Activated naive CD4-positive, alpha-beta T cell treated with Interleukin-2 at 50 U/mL for 16 hours (primary cell): ENCODE results near the gene HINT3.
A peak's percentile ranks its signal among the peaks of the same experiment; 100 is the strongest.
"Not testable (repeated sequence)": the region's sequence is repeated elsewhere in the genome, so short reads cannot be mapped to it uniquely, and the experiment has no call there.

Source experiments
- DNase-seq: peaks from one replicate; pipeline ENCODE4 v3.0.0-alpha.2; 2020

Gene HINT3

GRCh38 chr6:125963817-125964216, 7.2 kb downstream of the HINT3 start:
- no peak for DNase-seq

- no peak for DNase-seq
Measured at GRCh38 chr6:125966569-125966968, 10.0 kb downstream of the HINT3 start.

- no peak for DNase-seq
Measured at GRCh38 chr6:125968493-125968892, 11.9 kb downstream of the HINT3 start.

GRCh38 chr6:125970760-125971159, 14.2 kb downstream of the HINT3 start:
- no peak for DNase-seq

GRCh38 chr6:125972478-125972877, 15.9 kb downstream of the HINT3 start:
- DNase-seq = not testable (repeated sequence)

- DNase-seq = no peak
Measured at GRCh38 chr6:125974214-125974866, 17.8 kb downstream of the HINT3 start.

- DNase-seq = no peak
Measured at GRCh38 chr6:125979101-125979500, 22.5 kb downstream of the HINT3 start.

GRCh38 chr6:125981571-125982185, 25.1 kb downstream of the HINT3 start:
- DNase-seq = no peak

- no peak for DNase-seq
Measured at GRCh38 chr6:125983246-125983945, 26.8 kb downstream of the HINT3 start.

- no peak for DNase-seq
Measured at GRCh38 chr6:125984311-125984710, 27.7 kb downstream of the HINT3 start.

GRCh38 chr6:125985522-125985921, 29.0 kb downstream of the HINT3 start:
- no peak for DNase-seq

- no peak for DNase-seq
Measured at GRCh38 chr6:125985979-125986300, 29.4 kb downstream of the HINT3 start.

GRCh38 chr6:125986301-125987025, 29.9 kb downstream of the HINT3 start, which contains the start of gene TRMT11:
Gene TRMT11 (plus strand): TSS chr6:125986540. CDS start chr6:125986551, 11 bp downstream.
- DNase-seq = peak; percentile 85

- no peak for DNase-seq
Measured at GRCh38 chr6:125987026-125987617, 30.6 kb downstream of the HINT3 start.

- DNase-seq = no peak
Measured at GRCh38 chr6:125988280-125988679, 31.7 kb downstream of the HINT3 start.

GRCh38 chr6:125989631-125990030, 33.1 kb downstream of the HINT3 start:
- DNase-seq = no peak

- no peak for DNase-seq
Measured at GRCh38 chr6:125991653-125992052, 35.1 kb downstream of the HINT3 start.

GRCh38 chr6:125994670-125995488, 38.3 kb downstream of the HINT3 start:
- no peak for DNase-seq

GRCh38 chr6:125995972-125996580, 39.5 kb downstream of the HINT3 start:
- DNase-seq = peak; percentile 65

GRCh38 chr6:126002755-126003679, 46.4 kb downstream of the HINT3 start:
- no peak for DNase-seq

- no peak for DNase-seq
Measured at GRCh38 chr6:126007800-126008199, 51.2 kb downstream of the HINT3 start.
